GM23338 (cell line): ENCODE measurements around the gene FAM204A. TPM values are rescaled to one million over a fixed set of nuclear protein-coding genes. Genes with fewer than 3 reads are reported as not detected.
A peak's percentile ranks its signal among the peaks of the same experiment; 100 is the strongest.

ENCODE experiments used
- ATAC-seq: fragments of 200-7000 bp; cut with Tn5 transposase; 3 replicates; pipeline ENCODE4 v1.9.1; 2020
- DNase-seq: peaks from one replicate; pipeline ENCODE4 v3.0.0-alpha.2; 2015; ENCODE audit warnings: low spot score
- H2AFZ ChIP-seq: fragments of 200-600 bp; sonication (generic); 2 replicates; pipeline ENCODE4 v1.8.0; 2016; ENCODE audit warnings: antibody characterized with exemption, mild to moderate bottlenecking, moderate library complexity
- H3F3A ChIP-seq: fragments of 200-600 bp; sonication (generic); replicated peaks from 2 replicates; pipeline ENCODE4 v1.8.0; 2017; ENCODE audit warnings: antibody characterized with exemption, mixed run types, low read depth
- H3K27ac ChIP-seq: fragments of 200-600 bp; sonication (generic); 2 replicates; pipeline ENCODE4 v1.6.1; 2016; ENCODE audit warnings: low read depth
- H3K27me3 ChIP-seq: fragments of 200-600 bp; sonication (generic); 2 replicates; pipeline ENCODE4 v1.8.0; 2016; ENCODE audit warnings: mild to moderate bottlenecking, mixed run types, moderate library complexity; ENCODE audit not compliant: insufficient read depth
- H3K36me3 ChIP-seq: fragments of 200-600 bp; sonication (generic); 2 replicates; pipeline ENCODE4 v1.8.0; 2016; ENCODE audit warnings: mild to moderate bottlenecking; ENCODE audit not compliant: insufficient read depth
- H3K4me1 ChIP-seq: fragments of 200-600 bp; sonication (generic); 2 replicates; pipeline ENCODE4 v1.8.0; 2016; ENCODE audit warnings: mild to moderate bottlenecking, moderate library complexity; ENCODE audit not compliant: insufficient read depth
- H3K4me2 ChIP-seq: fragments of 200-600 bp; sonication (generic); 2 replicates; pipeline ENCODE4 v1.7.1; 2017; ENCODE audit warnings: mixed run types
- H3K4me3 ChIP-seq: fragments of 200-600 bp; sonication (generic); 2 replicates; pipeline ENCODE4 v1.6.1; 2016; ENCODE audit warnings: mixed run types
- H3K79me2 ChIP-seq: fragments of 200-600 bp; sonication (generic); replicated peaks from 2 replicates; pipeline ENCODE4 v1.8.0; 2017; ENCODE audit warnings: mild to moderate bottlenecking; ENCODE audit not compliant: insufficient read depth
- H3K9me2 ChIP-seq: fragments of 200-600 bp; sonication (generic); 2 replicates; pipeline ENCODE4 v1.8.0; 2017; ENCODE audit not compliant: insufficient read depth
- H4K20me1 ChIP-seq: fragments of 200-600 bp; sonication (generic); replicated peaks from 2 replicates; pipeline ENCODE4 v1.8.0; 2017; ENCODE audit warnings: mild to moderate bottlenecking; ENCODE audit not compliant: insufficient read depth
- H3K27ac Mint-ChIP-seq: 2 replicates; pipeline ENCODE4 v1.8.0; 2020; ENCODE audit warnings: inconsistent platforms, mild to moderate bottlenecking, moderate library complexity, mixed read lengths
- H3K27me3 Mint-ChIP-seq: 3 replicates; pipeline ENCODE4 v1.8.0; 2022; ENCODE audit warnings: low read depth, mild to moderate bottlenecking, moderate library complexity, mixed read lengths, inconsistent platforms; ENCODE audit not compliant: insufficient read depth, poor library complexity
- H3K36me3 Mint-ChIP-seq: 3 replicates; pipeline ENCODE4 v1.8.0; 2021; ENCODE audit warnings: low read depth, mild to moderate bottlenecking, inconsistent platforms, moderate library complexity, mixed read lengths
- H3K4me1 Mint-ChIP-seq: 3 replicates; pipeline ENCODE4 v1.8.0; 2020; ENCODE audit warnings: mild to moderate bottlenecking, inconsistent platforms, mixed read lengths
- H3K4me3 Mint-ChIP-seq: 3 replicates; pipeline ENCODE4 v1.8.0; 2021; ENCODE audit warnings: moderate library complexity, mild to moderate bottlenecking, inconsistent platforms, mixed read lengths
- H3K9me3 Mint-ChIP-seq: 3 replicates; pipeline ENCODE4 v1.8.0; 2020; ENCODE audit warnings: moderate library complexity, mild to moderate bottlenecking, inconsistent platforms, mixed read lengths
- NANOG ChIP-seq: IDR thresholded peaks from 2 replicates; pipeline ENCODE4 v1.6.1; 2016; ENCODE audit warnings: antibody characterized with exemption, borderline replicate concordance
- POLR2AphosphoS5 ChIP-seq: IDR thresholded peaks from 2 replicates; pipeline ENCODE4 v1.6.1; 2016; ENCODE audit warnings: antibody characterized with exemption, low read depth
- STAT1 ChIP-seq: IDR thresholded peaks from one replicate; pipeline ENCODE4 v1.6.1; 2016; ENCODE audit warnings: antibody characterized with exemption; ENCODE audit not compliant: unreplicated experiment
- ZNF114 ChIP-seq: fragments of 250-450 bp; sonication (Bioruptor Pico); IDR thresholded peaks from 2 replicates; pipeline ENCODE4 v1.5.0; 2020; ENCODE audit warnings: mild to moderate bottlenecking, moderate library complexity
- ZNF331 ChIP-seq: fragments of 250-450 bp; sonication (Bioruptor Pico); IDR thresholded peaks from 2 replicates; pipeline ENCODE4 v1.5.0; 2020; ENCODE audit warnings: low read depth, mild to moderate bottlenecking, moderate library complexity
- polyA plus RNA-seq: library from polyadenylated mRNA; unstranded; fragments of >200 nt; fragmentation: Nextera tagmentation; extraction: Ambion mirVana; gene quantifications from 2 replicates; pipeline ENCODE4 v1.2.1, GENCODE V29; 2016
- total RNA-seq: library from RNA; depleted of rRNA; stranded (reverse); fragments of >200 nt; shearing (Covaris generic); gene quantifications from 2 replicates; pipeline ENCODE4 v1.2.3, GENCODE V29; 2014
- TF ChIP-seq, protein P1 (sequence below): fragments of 250-450 bp; sonication (Bioruptor Pico); IDR thresholded peaks from 2 replicates; pipeline ENCODE4 v1.5.0; 2020; ENCODE audit warnings: mild to moderate bottlenecking, moderate library complexity
- TF ChIP-seq, protein P2 (sequence below): IDR thresholded peaks from 2 replicates; pipeline ENCODE4 v1.6.1; 2016; ENCODE audit warnings: antibody characterized with exemption

The FAM204A gene
- total and polyA plus RNA-seq, 2 experiments from 2014 or later: 31.6 to 72.0 TPM

DNA sequence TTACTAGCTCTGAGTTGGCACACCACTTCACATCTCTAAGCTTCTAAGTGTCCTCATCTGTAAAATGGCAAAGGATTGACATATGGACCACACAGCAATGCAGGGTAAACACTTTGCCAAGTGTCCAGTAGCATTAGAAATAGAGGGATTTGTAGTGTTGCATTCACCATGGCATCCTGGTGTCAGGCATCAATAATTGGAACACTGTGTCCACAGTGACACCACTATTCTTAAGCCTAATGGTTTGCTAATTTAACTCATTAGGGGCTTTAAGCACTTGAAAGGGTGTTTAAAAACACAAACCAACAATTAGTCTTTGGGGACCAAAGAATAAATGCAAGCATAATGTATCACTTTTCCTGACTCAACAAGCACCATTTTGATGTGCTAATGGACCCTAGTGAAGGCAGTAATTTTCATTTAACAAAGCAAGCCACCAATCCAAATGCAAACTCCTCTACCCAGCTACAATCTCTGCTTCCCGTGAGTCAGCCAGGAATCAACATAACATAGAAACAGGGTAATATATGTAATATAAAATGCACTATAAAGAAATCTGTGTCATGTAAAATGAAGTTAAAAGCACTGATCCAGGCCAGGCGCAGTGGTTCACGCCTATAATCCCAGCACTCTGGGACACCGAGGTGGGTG, 75.9 kb downstream of the FAM204A start:
- Histone ChIP-seq H3K36me3 (no peaks in the 10 kb centered on the region), H2AFZ (no peak overlapping the region), H3K4me1 (peaks cover 12% of the 10 kb centered on the region; the same call in 1 of the 2 replicates), H3K9me2 (no peaks in the 10 kb centered on the region), H3K27me3 (peaks cover 96% of the 10 kb centered on the region), H4K20me1 (peaks cover 3% of the 10 kb centered on the region; the same call in 1 of the 2 replicates), H3K79me2 (no peaks in the 10 kb centered on the region), H3K27ac (no peak overlapping the region), H3K4me2 (peak overlapping the region; percentile 25; the same call in 1 of the 2 replicates), H3K4me3 (no peak overlapping the region), H3F3A (no peaks in the 10 kb centered on the region)
- no peaks in the 10 kb centered on the region for H3K9me3 Mint-ChIP-seq
- no peak overlapping the region for H3K4me3 Mint-ChIP-seq
- H3K36me3 Mint-ChIP-seq: no peaks in the 10 kb centered on the region
- DNase-seq (no peak), ATAC-seq (peak; percentile 37; the same call in 2 of the 3 replicates)
- peak; percentile 88; the same call in 1 of the 2 replicates for TF ChIP-seq NANOG
- TF ChIP-seq, protein P1, sequence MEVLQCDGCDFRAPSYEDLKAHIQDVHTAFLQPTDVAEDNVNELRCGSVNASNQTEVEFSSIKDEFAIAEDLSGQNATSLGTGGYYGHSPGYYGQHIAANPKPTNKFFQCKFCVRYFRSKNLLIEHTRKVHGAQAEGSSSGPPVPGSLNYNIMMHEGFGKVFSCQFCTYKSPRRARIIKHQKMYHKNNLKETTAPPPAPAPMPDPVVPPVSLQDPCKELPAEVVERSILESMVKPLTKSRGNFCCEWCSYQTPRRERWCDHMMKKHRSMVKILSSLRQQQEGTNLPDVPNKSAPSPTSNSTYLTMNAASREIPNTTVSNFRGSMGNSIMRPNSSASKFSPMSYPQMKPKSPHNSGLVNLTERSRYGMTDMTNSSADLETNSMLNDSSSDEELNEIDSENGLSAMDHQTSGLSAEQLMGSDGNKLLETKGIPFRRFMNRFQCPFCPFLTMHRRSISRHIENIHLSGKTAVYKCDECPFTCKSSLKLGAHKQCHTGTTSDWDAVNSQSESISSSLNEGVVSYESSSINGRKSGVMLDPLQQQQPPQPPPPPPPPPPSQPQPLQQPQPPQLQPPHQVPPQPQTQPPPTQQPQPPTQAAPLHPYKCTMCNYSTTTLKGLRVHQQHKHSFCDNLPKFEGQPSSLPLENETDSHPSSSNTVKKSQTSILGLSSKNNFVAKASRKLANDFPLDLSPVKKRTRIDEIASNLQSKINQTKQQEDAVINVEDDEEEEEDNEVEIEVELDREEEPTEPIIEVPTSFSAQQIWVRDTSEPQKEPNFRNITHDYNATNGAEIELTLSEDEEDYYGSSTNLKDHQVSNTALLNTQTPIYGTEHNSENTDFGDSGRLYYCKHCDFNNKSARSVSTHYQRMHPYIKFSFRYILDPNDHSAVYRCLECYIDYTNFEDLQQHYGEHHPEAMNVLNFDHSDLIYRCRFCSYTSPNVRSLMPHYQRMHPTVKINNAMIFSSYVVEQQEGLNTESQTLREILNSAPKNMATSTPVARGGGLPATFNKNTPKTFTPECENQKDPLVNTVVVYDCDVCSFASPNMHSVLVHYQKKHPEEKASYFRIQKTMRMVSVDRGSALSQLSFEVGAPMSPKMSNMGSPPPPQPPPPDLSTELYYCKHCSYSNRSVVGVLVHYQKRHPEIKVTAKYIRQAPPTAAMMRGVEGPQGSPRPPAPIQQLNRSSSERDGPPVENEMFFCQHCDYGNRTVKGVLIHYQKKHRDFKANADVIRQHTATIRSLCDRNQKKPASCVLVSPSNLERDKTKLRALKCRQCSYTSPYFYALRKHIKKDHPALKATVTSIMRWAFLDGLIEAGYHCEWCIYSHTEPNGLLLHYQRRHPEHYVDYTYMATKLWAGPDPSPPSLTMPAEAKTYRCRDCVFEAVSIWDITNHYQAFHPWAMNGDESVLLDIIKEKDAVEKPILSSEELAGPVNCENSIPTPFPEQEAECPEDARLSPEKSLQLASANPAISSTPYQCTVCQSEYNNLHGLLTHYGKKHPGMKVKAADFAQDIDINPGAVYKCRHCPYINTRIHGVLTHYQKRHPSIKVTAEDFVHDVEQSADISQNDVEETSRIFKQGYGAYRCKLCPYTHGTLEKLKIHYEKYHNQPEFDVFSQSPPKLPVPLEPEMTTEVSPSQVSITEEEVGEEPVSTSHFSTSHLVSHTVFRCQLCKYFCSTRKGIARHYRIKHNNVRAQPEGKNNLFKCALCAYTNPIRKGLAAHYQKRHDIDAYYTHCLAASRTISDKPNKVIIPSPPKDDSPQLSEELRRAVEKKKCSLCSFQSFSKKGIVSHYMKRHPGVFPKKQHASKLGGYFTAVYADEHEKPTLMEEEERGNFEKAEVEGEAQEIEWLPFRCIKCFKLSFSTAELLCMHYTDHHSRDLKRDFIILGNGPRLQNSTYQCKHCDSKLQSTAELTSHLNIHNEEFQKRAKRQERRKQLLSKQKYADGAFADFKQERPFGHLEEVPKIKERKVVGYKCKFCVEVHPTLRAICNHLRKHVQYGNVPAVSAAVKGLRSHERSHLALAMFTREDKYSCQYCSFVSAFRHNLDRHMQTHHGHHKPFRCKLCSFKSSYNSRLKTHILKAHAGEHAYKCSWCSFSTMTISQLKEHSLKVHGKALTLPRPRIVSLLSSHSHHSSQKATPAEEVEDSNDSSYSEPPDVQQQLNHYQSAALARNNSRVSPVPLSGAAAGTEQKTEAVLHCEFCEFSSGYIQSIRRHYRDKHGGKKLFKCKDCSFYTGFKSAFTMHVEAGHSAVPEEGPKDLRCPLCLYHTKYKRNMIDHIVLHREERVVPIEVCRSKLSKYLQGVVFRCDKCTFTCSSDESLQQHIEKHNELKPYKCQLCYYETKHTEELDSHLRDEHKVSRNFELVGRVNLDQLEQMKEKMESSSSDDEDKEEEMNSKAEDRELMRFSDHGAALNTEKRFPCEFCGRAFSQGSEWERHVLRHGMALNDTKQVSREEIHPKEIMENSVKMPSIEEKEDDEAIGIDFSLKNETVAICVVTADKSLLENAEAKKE (CRISPR knock-in tag): no peak
- no peak for TF ChIP-seq ZNF114 (CRISPR knock-in tag)
- TF ChIP-seq POLR2AphosphoS5: no peak
- TF ChIP-seq STAT1: no peak
- no peak for TF ChIP-seq ZNF331
- TF ChIP-seq, protein P2, sequence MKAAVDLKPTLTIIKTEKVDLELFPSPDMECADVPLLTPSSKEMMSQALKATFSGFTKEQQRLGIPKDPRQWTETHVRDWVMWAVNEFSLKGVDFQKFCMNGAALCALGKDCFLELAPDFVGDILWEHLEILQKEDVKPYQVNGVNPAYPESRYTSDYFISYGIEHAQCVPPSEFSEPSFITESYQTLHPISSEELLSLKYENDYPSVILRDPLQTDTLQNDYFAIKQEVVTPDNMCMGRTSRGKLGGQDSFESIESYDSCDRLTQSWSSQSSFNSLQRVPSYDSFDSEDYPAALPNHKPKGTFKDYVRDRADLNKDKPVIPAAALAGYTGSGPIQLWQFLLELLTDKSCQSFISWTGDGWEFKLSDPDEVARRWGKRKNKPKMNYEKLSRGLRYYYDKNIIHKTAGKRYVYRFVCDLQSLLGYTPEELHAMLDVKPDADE: no peak
- H3K4me1 Mint-ChIP-seq: peaks cover 11% of the 10 kb centered on the region
- peaks cover 69% of the 10 kb centered on the region for H3K27me3 Mint-ChIP-seq
- no peak overlapping the region for H3K27ac Mint-ChIP-seq
